NAMALWA (cell line): ENCODE results near the gene TCEANC2.

Experiments
- DNase-seq: peaks from one replicate; pipeline ENCODE4 v3.0.0-alpha.2; 2015; ENCODE audit warnings: low spot score

The TCEANC2 gene

GRCh38 chr1:54136269-54136896, 83.0 kb downstream of the TCEANC2 start:
- no peak for DNase-seq

- no peak for DNase-seq
These were observed 83.6 kb downstream of the TCEANC2 start for GRCh38 chr1:54136963-54137533.

DNA sequence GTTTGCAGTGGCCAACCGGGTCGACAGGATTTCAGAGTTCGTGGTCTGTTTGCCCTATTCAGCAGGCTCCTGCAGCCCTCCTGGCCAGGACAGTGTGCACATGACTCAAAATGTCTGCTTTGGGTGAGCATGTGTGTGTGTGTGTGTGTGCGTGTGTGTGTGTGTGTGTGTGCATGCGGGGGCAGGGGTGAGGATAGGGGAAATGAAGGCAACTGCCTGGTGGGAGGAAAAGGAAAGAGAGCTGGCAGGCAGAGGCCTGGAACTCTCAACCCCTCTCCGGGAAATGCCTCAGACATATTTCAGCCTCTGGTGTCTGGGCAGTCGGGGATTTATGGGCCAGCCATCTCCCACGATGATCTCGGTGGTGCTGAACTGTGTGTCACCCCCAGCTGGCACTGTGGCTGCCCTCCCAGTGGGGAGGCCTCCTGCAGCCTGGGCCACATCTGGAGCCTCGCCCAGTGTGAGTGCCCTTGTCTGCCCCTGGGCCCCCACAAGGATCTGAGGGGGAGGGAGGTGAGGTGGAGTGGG, 84.2 kb downstream of the TCEANC2 start:
- no peak for DNase-seq

DNA sequence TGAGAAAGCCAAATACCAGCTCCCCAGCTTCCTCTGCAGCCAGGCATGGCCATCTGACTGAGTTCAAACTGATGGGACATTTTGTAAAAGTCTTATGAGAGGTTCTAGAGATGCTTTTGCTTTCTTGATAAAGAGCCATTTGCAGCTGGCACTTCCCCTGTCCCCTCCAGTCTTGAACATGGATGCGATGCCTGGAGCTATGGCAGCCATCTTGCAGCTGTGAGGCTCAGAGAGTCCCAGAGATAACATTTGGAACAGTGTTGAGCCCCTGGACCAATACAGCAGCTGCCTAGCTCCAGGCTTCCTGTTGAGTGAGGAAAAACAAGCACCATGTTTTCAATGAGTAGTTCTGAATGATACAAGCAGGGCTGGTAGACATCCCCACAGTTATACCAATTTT, 85.6 kb downstream of the TCEANC2 start:
- no peak for DNase-seq

DNA sequence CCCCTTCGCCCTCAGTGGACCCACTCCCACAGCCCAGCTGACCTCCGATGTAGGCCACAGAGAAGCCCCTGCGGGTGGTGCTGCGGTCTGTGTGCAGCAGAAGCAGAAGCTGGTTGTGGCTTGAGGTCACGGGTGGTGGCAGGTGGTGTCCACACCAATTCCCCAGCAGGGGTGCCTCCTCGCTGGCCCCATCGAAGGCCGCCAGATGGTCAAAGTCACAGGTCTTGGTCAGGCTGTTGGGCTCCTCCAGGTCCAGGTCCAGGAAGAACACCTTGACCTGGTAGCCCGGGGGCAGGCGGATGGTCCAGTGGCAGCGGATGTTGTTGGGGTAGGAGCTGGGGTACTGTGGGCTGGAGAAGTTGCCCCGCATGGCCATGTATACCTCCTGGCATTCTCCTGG, 86.3 kb downstream of the TCEANC2 start:
- DNase-seq, result no peak

DNA sequence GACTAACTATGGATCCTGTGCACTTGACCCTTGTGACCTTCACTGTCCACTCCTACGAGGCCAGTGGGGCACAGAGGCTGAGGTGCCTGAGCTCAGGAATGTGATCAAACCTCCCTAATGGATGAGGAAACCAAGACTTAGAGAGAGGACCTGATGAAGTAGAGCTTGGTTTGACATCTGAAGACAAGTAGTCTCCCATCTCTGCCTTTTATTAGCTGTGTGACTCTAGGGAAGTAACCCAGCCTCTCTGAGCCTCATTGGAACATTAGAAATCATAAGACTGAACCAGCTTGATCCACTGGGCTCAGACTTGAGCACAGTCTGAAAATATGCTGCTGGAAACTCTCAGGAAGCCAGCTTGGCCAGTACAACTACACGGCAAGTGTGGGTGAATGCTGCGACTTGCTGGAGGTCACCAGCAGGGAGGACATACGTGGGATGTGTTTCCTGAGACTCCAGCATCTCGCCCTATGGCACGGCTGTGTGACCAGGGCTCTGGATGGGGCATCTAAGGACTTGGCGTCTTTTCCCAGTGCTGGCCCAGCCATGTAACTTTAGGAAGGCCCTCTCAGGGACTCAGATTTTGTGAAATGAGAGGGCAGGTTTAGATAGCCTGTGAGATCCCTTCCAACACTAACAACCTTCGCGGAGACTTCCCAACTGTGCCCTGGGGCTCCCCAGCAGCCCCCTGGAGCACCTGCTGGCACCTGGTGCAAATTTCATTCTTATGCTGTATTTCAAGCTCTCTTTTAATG, 88.9 kb downstream of the TCEANC2 start:
- no peak for DNase-seq

- DNase-seq, result no peak
These were observed 91.0 kb downstream of the TCEANC2 start for GRCh38 chr1:54144366-54144765.

GRCh38 chr1:54149734-54150133, 96.3 kb downstream of the TCEANC2 start:
- DNase-seq, result no peak

DNA sequence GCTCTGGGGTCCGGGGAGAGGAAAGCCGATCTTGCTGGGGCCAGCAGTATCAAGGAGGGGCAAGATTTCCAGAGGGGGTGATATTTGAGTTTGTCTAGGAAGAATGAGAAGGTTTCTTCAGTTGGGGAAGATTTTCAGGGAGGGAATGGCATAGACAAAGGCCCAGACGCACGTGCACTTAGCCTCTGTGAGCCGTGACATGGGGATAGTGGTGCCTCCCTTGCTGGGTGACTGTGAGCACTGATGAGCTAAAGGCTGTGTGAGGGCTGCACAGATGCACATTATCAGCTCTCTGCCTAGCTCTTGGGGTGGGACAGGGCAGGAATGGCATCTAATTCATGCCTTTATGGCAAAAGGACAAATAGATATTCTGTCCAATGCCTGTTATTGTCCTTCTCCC, 97.6 kb downstream of the TCEANC2 start:
- no peak for DNase-seq

GRCh38 chr1:54152696-54153095, 99.3 kb downstream of the TCEANC2 start, which contains the start of gene CDCP2:
CDCP2 (minus strand) TSS chr1:54153000; CDS start chr1:54152922, 78 bp downstream.
- DNase-seq, result no peak

DNA sequence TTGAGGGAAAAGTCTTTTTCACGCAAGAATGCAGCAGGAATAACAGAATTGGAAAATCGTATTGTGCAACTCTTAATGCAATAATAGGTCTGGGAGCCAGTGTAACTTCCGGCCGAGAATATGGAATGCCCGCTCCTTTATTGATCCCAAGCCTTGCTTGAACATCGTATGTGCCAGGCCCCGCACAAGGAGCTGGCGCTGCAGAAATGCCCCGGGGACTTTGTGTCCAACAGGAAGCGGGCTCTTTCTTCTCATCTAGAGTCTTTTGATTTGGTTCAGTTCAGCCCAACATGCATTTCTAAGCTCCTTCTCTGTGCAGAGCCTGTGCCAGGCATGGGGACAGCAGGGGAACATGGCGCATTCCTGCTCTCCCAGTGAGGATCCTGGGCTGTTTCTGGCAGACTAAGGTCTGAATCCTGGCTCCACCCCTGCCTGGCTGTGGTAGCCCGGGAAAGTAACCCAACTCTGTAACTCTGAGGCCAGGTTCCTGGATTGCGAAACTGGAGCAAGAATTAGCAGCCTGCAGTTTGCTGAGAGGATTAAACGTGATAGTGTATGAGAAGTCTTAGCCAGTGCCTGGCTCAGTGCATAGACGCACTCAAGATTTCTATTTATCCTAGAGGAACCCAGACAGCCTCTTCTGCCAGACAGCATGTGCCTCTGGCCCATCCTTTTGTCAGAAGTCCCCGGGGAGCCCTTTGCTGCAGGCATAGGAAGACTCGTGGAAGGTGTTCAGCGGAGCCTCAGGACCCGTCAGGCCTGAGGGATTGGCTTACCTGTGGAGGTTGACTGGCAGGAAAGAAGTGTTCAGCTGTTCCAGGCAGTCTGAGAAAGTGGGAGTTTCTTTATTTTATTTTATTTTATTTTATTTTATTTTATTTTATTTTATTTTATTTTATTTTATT, 100.4 kb downstream of the TCEANC2 start:
- no peak for DNase-seq
